Right renal pelvis (tissue), 4 donors: ENCODE measurements around the gene SARDH. TPM values are rescaled to one million over a fixed set of nuclear protein-coding genes. Genes with fewer than 3 reads are reported as not detected.

Experiments used
- DNase-seq, 4 donors: peaks; one replicate each; pipeline ENCODE4 v3.0.0-alpha.2; 2013; ENCODE audit warnings: low read depth in 4 of 4, low spot score in 3 of 4, missing footprints in 1 of 4
- polyA plus RNA-seq, 4 donors: library from polyadenylated mRNA; unstranded; fragments of 120-200 nt; gene quantifications; one replicate each; pipeline ENCODE4 v1.2.1, GENCODE V29; 2013; ENCODE audit not compliant: insufficient read length in 4 of 4

SARDH gene
- polyA plus RNA-seq, 4 donors, result 9.3 to 13.7 (median 10.7) TPM

GRCh38 chr9:133674091-133674490 is 64.1 kb downstream of the SARDH start:
- DNase-seq, result no peak

GRCh38 chr9:133673258-133673655 is 64.9 kb downstream of the SARDH start:
- no peak for DNase-seq

- no peak for DNase-seq
Observed at GRCh38 chr9:133672503-133673257, 65.5 kb downstream of the SARDH start.

- DNase-seq, result no peak
Observed at GRCh38 chr9:133671371-133671770, 66.8 kb downstream of the SARDH start.

GRCh38 chr9:133670466-133670865 is 67.7 kb downstream of the SARDH start:
- DNase-seq, result no peak

GRCh38 chr9:133669182-133669801 is 68.9 kb downstream of the SARDH start:
- no peak for DNase-seq

GRCh38 chr9:133667759-133668450 is 70.2 kb downstream of the SARDH start:
- DNase-seq, result no peak

- no peak for DNase-seq
Observed at GRCh38 chr9:133666845-133667244, 71.3 kb downstream of the SARDH start.

GRCh38 chr9:133666387-133666786 is 71.8 kb downstream of the SARDH start:
- no peak for DNase-seq

GRCh38 chr9:133665535-133665934 is 72.6 kb downstream of the SARDH start:
- no peak for DNase-seq

GRCh38 chr9:133665096-133665495 is 73.1 kb downstream of the SARDH start:
- DNase-seq, result no peak

GRCh38 chr9:133664173-133665050 is 73.7 kb downstream of the SARDH start:
- DNase-seq, result no peak

- no peak for DNase-seq
Observed at GRCh38 chr9:133661846-133662540, 76.2 kb downstream of the SARDH start.

GRCh38 chr9:133659516-133659915 is 78.6 kb downstream of the SARDH start:
- no peak for DNase-seq

- DNase-seq, result no peak
Observed at GRCh38 chr9:133658442-133659431, 79.4 kb downstream of the SARDH start.

GRCh38 chr9:133657120-133657661 is 81.0 kb downstream of the SARDH start:
- DNase-seq, result no peak

- DNase-seq, result no peak
Observed at GRCh38 chr9:133656211-133657119, 81.7 kb downstream of the SARDH start.

- no peak for DNase-seq
Observed at GRCh38 chr9:133655701-133656100, 82.5 kb downstream of the SARDH start.
